Psoas muscle (tissue), 8 donors: ENCODE measurements around the gene GPER1. TPM values are rescaled to one million over a fixed set of nuclear protein-coding genes. Genes with fewer than 3 reads are reported as not detected.

ENCODE experiments used
- ATAC-seq, 4 donors: fragments of 200-7000 bp; cut with Tn5 transposase; one replicate each; pipeline ENCODE4 v1.9.1; 2020; ENCODE audit warnings: moderate library complexity in 3 of 4, mild to moderate bottlenecking in 2 of 4
- DNase-seq, 2 donors: peaks; one replicate each; pipeline ENCODE4 v3.0.0-alpha.2; 2020
- H3K27ac ChIP-seq: fragments of 200-600 bp; one replicate; pipeline ENCODE4 v1.8.0; 2022
- H3K27me3 ChIP-seq, 3 donors: fragments of 200-600 bp in 1 of 3; one replicate each; pipeline versions ENCODE4 v1.6.1 to v1.8.0; 2013 to 2022; ENCODE audit warnings: low read length in 2 of 3, mild to moderate bottlenecking in 2 of 3, moderate library complexity in 1 of 3; ENCODE audit not compliant: insufficient read depth in 3 of 3
- H3K36me3 ChIP-seq, 2 donors: fragments of 200-600 bp in 1 of 2; one replicate each; pipeline versions ENCODE4 v1.6.1 to v1.8.0; 2013 to 2022; ENCODE audit warnings: low read depth in 1 of 2, mild to moderate bottlenecking in 1 of 2, moderate library complexity in 1 of 2; ENCODE audit not compliant: insufficient read depth in 1 of 2
- H3K4me1 ChIP-seq: fragments of 200-600 bp; one replicate; pipeline ENCODE4 v1.8.0; 2022
- H3K4me3 ChIP-seq: fragments of 200-600 bp; one replicate; pipeline ENCODE4 v1.8.0; 2022; ENCODE audit warnings: mild to moderate bottlenecking
- H3K9me3 ChIP-seq: fragments of 200-600 bp; one replicate; pipeline ENCODE4 v1.8.0; 2022
- CTCF ChIP-seq: fragments of 200-600 bp; IDR thresholded peaks from one replicate; pipeline ENCODE4 v1.8.0; 2022; ENCODE audit warnings: antibody characterized with exemption
- WGBS, 3 donors: extraction: QIAGEN DNeasy Blood & Tissue Kit; methylation state at CpG; one replicate each; pipeline versions ENCODE4 v1.1.6 to v1.1.7; 2013; 5-methylcytosine and 5-hydroxymethylcytosine counted together
- intact Hi-C, 2 donors: fragments of 100-400 bp; cut with DNase I; formaldehyde crosslinking; loops; one replicate each; pipeline versions ENCODE4 v1.11.0 to v1.14.2; 2022
- polyA plus RNA-seq, 3 donors: library from polyadenylated mRNA; stranded (reverse); fragments of 200-250 nt; gene quantifications; one replicate each; pipeline ENCODE4 v1.2.3, GENCODE V29; 2013
- total RNA-seq, 4 donors: library from RNA; stranded (reverse); fragmentation: NEBNext Ultra II Directional in 2 of 4; extraction: Animal tissue kit (Norgen Biotek cat#: 25700) in 2 of 4; gene quantifications; one replicate each; pipeline versions ENCODE4 v1.2.1 to v1.2.4, GENCODE V29; 2021 to 2023
- donor health status: healthy with polysubstance abuse.
- donor health status: DM: no; HTN: no; CAD: no; lungs with moderate emphysema.
- donor health status: Bipolar disorder and iron deficiency.
- donor health status: healthy.
- donor health status: DM: yes; HTN: yes; CAD: no.
- donor health status: DM: no; HTN: no; CAD: no.
- donor health status: DM: no; HTN: no; CAD: no.
- donor health status: DM: yes; HTN: yes; CAD: no.

The GPER1 gene
- total and polyA plus RNA-seq, 7 donors = 0.90 to 3.1 (median 1.4) TPM

GRCh38 chr7:1092161-1092632 is 4.3 kb downstream of the GPER1 start:
- WGBS, 3 donors = 94 to 96% (median 95%) methylated on average over 32 to 40 of the region's 40 CpGs
- H3K27me3 ChIP-seq = no peaks in the 10 kb centered on the region
- H3K36me3 ChIP-seq = no peaks in the 10 kb centered on the region
- H3K4me3 ChIP-seq = no peak overlapping the region
- ATAC-seq = no peak
- DNase-seq = no peak
- no peak for TF ChIP-seq CTCF
- no peak overlapping the region for H3K27ac ChIP-seq
- intact Hi-C loops = no loop called here
- H3K9me3 ChIP-seq = no peaks in the 10 kb centered on the region
- peaks cover 23% of the 10 kb centered on the region for H3K4me1 ChIP-seq

- no peaks in the 10 kb centered on the region for H3K27me3 ChIP-seq
- peaks cover 15% of the 10 kb centered on the region for H3K4me1 ChIP-seq
- no peak for ATAC-seq
- TF ChIP-seq CTCF = no peak
- WGBS, 3 donors = 90 to 92% (median 91%) methylated on average over 40 of the region's 40 CpGs
- no peak overlapping the region for H3K4me3 ChIP-seq
- no peaks in the 10 kb centered on the region for H3K36me3 ChIP-seq
- no peaks in the 10 kb centered on the region for H3K9me3 ChIP-seq
- no peak overlapping the region for H3K27ac ChIP-seq
- intact Hi-C loops = no loop called here
- no peak for DNase-seq
Observed at GRCh38 chr7:1092806-1093501, 5.0 kb downstream of the GPER1 start.

- no peak overlapping the region for H3K27ac ChIP-seq
- no peak for DNase-seq
- no peak for TF ChIP-seq CTCF
- no peaks in the 10 kb centered on the region for H3K36me3 ChIP-seq
- no peaks in the 10 kb centered on the region for H3K27me3 ChIP-seq
- H3K4me3 ChIP-seq = no peak overlapping the region
- 67 to 73% (median 67%) methylated on average over 14 of the region's 14 CpGs for WGBS, 3 donors
- H3K9me3 ChIP-seq = no peaks in the 10 kb centered on the region
- intact Hi-C loops = no loop called here
- no peak for ATAC-seq
- peaks cover 11% of the 10 kb centered on the region for H3K4me1 ChIP-seq
Observed at GRCh38 chr7:1093502-1093843, 5.6 kb downstream of the GPER1 start.

GRCh38 chr7:1093916-1094508 is 6.1 kb downstream of the GPER1 start:
- peaks cover 11% of the 10 kb centered on the region for H3K4me1 ChIP-seq
- no peaks in the 10 kb centered on the region for H3K36me3 ChIP-seq
- DNase-seq (no peak), ATAC-seq (no peak)
- intact Hi-C loops = no loop called here
- no peak overlapping the region for H3K4me3 ChIP-seq
- H3K27me3 ChIP-seq = no peaks in the 10 kb centered on the region
- H3K27ac ChIP-seq = no peak overlapping the region
- H3K9me3 ChIP-seq = no peaks in the 10 kb centered on the region
- TF ChIP-seq CTCF = no peak
- WGBS, 3 donors = 81 to 87% (median 84%) methylated on average over 20 of the region's 20 CpGs

GRCh38 chr7:1094870-1095269 is 7.0 kb downstream of the GPER1 start:
- no peaks in the 10 kb centered on the region for H3K9me3 ChIP-seq
- TF ChIP-seq CTCF = no peak
- no peaks in the 10 kb centered on the region for H3K36me3 ChIP-seq
- intact Hi-C loops = no loop called here
- ATAC-seq (no peak), DNase-seq (peak in 1 of 2 donors; percentile 14)
- no peak overlapping the region for H3K4me3 ChIP-seq
- H3K27ac ChIP-seq = no peak overlapping the region
- WGBS, 3 donors = 83 to 88% (median 87%) methylated on average over 12 to 14 of the region's 14 CpGs
- H3K27me3 ChIP-seq = no peaks in the 10 kb centered on the region
- H3K4me1 ChIP-seq = peaks cover 11% of the 10 kb centered on the region
